Activated CD4-positive, alpha-beta memory T cell treated with anti-CD3 and anti-CD28 coated beads for 36 hours (primary cell): ENCODE data around the gene KCTD5. TPM values are rescaled to one million over a fixed set of nuclear protein-coding genes. Genes with fewer than 3 reads are reported as not detected.

ENCODE experiments used
- CTCF ChIA-PET: fragments of 350-600 bp; sonication (Branson Sonifier 250); formaldehyde crosslinking; loops from one replicate; lab custom pipeline; 2021; ENCODE audit warnings: antibody characterized with exemption, inconsistent platforms; lab: Charles Lee
- POLR2A ChIA-PET: fragments of 350-600 bp; sonication (Branson Sonifier 250); formaldehyde crosslinking; loops from one replicate; lab custom pipeline; 2021; ENCODE audit warnings: antibody characterized with exemption; lab: Charles Lee
- DNase-seq: peaks from one replicate; pipeline ENCODE4 v3.0.0-alpha.2; 2020
- H3K27ac Mint-ChIP-seq: one replicate; pipeline ENCODE4 v1.8.0; 2021; ENCODE audit warnings: mixed read lengths
- H3K27me3 Mint-ChIP-seq: one replicate; pipeline ENCODE4 v1.8.0; 2021; ENCODE audit warnings: mixed read lengths
- H3K36me3 Mint-ChIP-seq: one replicate; pipeline ENCODE4 v1.8.0; 2021; ENCODE audit warnings: mixed read lengths
- H3K4me1 Mint-ChIP-seq: one replicate; pipeline ENCODE4 v1.8.0; 2021; ENCODE audit warnings: low read depth, mixed read lengths
- H3K4me3 Mint-ChIP-seq: one replicate; pipeline ENCODE4 v1.8.0; 2021; ENCODE audit warnings: mild to moderate bottlenecking, mixed read lengths
- H3K9me3 Mint-ChIP-seq: one replicate; pipeline ENCODE4 v1.8.0; 2021; ENCODE audit warnings: mixed read lengths
- intact Hi-C: fragments of 100-400 bp; cut with micrococcal nuclease; formaldehyde crosslinking; loops from one replicate; pipeline ENCODE4 v1.15.1; 2023
- total RNA-seq, 2 experiments: library from RNA; stranded (reverse); gene quantifications; one replicate each; pipeline ENCODE4 v1.2.3, GENCODE V29; 2021

KCTD5 gene
- total RNA-seq, 2 experiments from 2014 or later: 61.8 to 62.7 TPM

- H3K27ac Mint-ChIP-seq: no peak overlapping the region
- intact Hi-C loops: no loop called here
- peaks cover 21% of the 10 kb centered on the region for H3K36me3 Mint-ChIP-seq
- H3K27me3 Mint-ChIP-seq: no peaks in the 10 kb centered on the region
- ChIA-PET CTCF (interaction anchor here (0.7 kb wide), 1 partner anchor 227 kb away, joined by 3 read pairs; no protein-coding TSS in a partner anchor), POLR2A (no interaction called here)
- peaks cover 3% of the 10 kb centered on the region for H3K4me1 Mint-ChIP-seq
- no peak for DNase-seq
- H3K4me3 Mint-ChIP-seq: no peak overlapping the region
- H3K9me3 Mint-ChIP-seq: no peaks in the 10 kb centered on the region
Measured at GRCh38 chr16:2699791-2700600, 17.7 kb downstream of the KCTD5 start.

- H3K36me3 Mint-ChIP-seq: peaks cover 21% of the 10 kb centered on the region
- H3K4me3 Mint-ChIP-seq: no peak overlapping the region
- no peak overlapping the region for H3K27ac Mint-ChIP-seq
- H3K4me1 Mint-ChIP-seq: peaks cover 3% of the 10 kb centered on the region
- H3K27me3 Mint-ChIP-seq: no peaks in the 10 kb centered on the region
- ChIA-PET CTCF (interaction anchor here (0.7 kb wide), 1 partner anchor 226 kb away, joined by 3 read pairs; no protein-coding TSS in a partner anchor), POLR2A (no interaction called here)
- no peaks in the 10 kb centered on the region for H3K9me3 Mint-ChIP-seq
- intact Hi-C loops: no loop called here
- DNase-seq: no peak
Measured at GRCh38 chr16:2700786-2701185, 18.5 kb downstream of the KCTD5 start.

GRCh38 chr16:2701272-2701671, 18.9 kb downstream of the KCTD5 start:
- ChIA-PET POLR2A (no interaction called here), CTCF (no interaction called here)
- DNase-seq: no peak
- Mint-ChIP-seq H3K9me3 (no peaks in the 10 kb centered on the region), H3K4me1 (peaks cover 3% of the 10 kb centered on the region), H3K27ac (no peak overlapping the region), H3K27me3 (no peaks in the 10 kb centered on the region), H3K36me3 (peaks cover 21% of the 10 kb centered on the region), H3K4me3 (no peak overlapping the region)
- intact Hi-C loops: no loop called here

GRCh38 chr16:2701713-2702437, 19.6 kb downstream of the KCTD5 start:
- H3K4me3 Mint-ChIP-seq: no peak overlapping the region
- CTCF ChIA-PET: no interaction called here
- peaks cover 2% of the 10 kb centered on the region for H3K4me1 Mint-ChIP-seq
- H3K36me3 Mint-ChIP-seq: peaks cover 18% of the 10 kb centered on the region
- no peaks in the 10 kb centered on the region for H3K9me3 Mint-ChIP-seq
- POLR2A ChIA-PET: no interaction called here
- intact Hi-C loops: no loop called here
- no peaks in the 10 kb centered on the region for H3K27me3 Mint-ChIP-seq
- no peak for DNase-seq
- H3K27ac Mint-ChIP-seq: no peak overlapping the region

GRCh38 chr16:2702438-2702825, 20.1 kb downstream of the KCTD5 start:
- H3K9me3 Mint-ChIP-seq: no peaks in the 10 kb centered on the region
- DNase-seq: no peak
- POLR2A ChIA-PET: no interaction called here
- CTCF ChIA-PET: no interaction called here
- H3K27ac Mint-ChIP-seq: no peak overlapping the region
- no peaks in the 10 kb centered on the region for H3K4me1 Mint-ChIP-seq
- H3K27me3 Mint-ChIP-seq: no peaks in the 10 kb centered on the region
- H3K36me3 Mint-ChIP-seq: peaks cover 14% of the 10 kb centered on the region
- no peak overlapping the region for H3K4me3 Mint-ChIP-seq
- intact Hi-C loops: no loop called here

GRCh38 chr16:2702871-2703745, 20.8 kb downstream of the KCTD5 start:
- H3K9me3 Mint-ChIP-seq: no peaks in the 10 kb centered on the region
- ChIA-PET POLR2A (no interaction called here), CTCF (interaction anchor here (1.3 kb wide), 1 partner anchor 165 kb away, joined by 4 read pairs; no protein-coding TSS in a partner anchor)
- H3K4me1 Mint-ChIP-seq: no peaks in the 10 kb centered on the region
- H3K36me3 Mint-ChIP-seq: peaks cover 12% of the 10 kb centered on the region
- no peak for DNase-seq
- H3K27ac Mint-ChIP-seq: no peak overlapping the region
- H3K4me3 Mint-ChIP-seq: no peak overlapping the region
- H3K27me3 Mint-ChIP-seq: no peaks in the 10 kb centered on the region
- intact Hi-C loops: no loop called here

- Mint-ChIP-seq H3K27ac (no peak overlapping the region), H3K4me1 (no peaks in the 10 kb centered on the region), H3K4me3 (no peak overlapping the region), H3K9me3 (no peaks in the 10 kb centered on the region), H3K36me3 (peaks cover 15% of the 10 kb centered on the region), H3K27me3 (no peaks in the 10 kb centered on the region)
- ChIA-PET POLR2A (no interaction called here), CTCF (interaction anchor here (1.3 kb wide), 1 partner anchor 164 kb away, joined by 4 read pairs; no protein-coding TSS in a partner anchor)
- no peak for DNase-seq
- intact Hi-C loops: no loop called here
Measured at GRCh38 chr16:2704166-2704982, 22.1 kb downstream of the KCTD5 start.

- ChIA-PET CTCF (no interaction called here), POLR2A (no interaction called here)
- Mint-ChIP-seq H3K4me1 (no peaks in the 10 kb centered on the region), H3K4me3 (no peak overlapping the region), H3K27me3 (no peaks in the 10 kb centered on the region), H3K36me3 (peaks cover 13% of the 10 kb centered on the region), H3K9me3 (no peaks in the 10 kb centered on the region), H3K27ac (no peak overlapping the region)
- DNase-seq: no peak
- intact Hi-C loops: no loop called here
Measured at GRCh38 chr16:2704983-2705275, 22.6 kb downstream of the KCTD5 start.

- ChIA-PET CTCF (no interaction called here), POLR2A (no interaction called here)
- DNase-seq: no peak
- no peak overlapping the region for H3K27ac Mint-ChIP-seq
- peaks cover 14% of the 10 kb centered on the region for H3K36me3 Mint-ChIP-seq
- intact Hi-C loops: no loop called here
- H3K4me3 Mint-ChIP-seq: no peak overlapping the region
- no peaks in the 10 kb centered on the region for H3K9me3 Mint-ChIP-seq
- H3K27me3 Mint-ChIP-seq: no peaks in the 10 kb centered on the region
- H3K4me1 Mint-ChIP-seq: no peaks in the 10 kb centered on the region
Measured at GRCh38 chr16:2705351-2705750, 23.0 kb downstream of the KCTD5 start.

GRCh38 chr16:2706085-2706484, 23.8 kb downstream of the KCTD5 start:
- intact Hi-C loops: no loop called here
- POLR2A ChIA-PET: no interaction called here
- no peak overlapping the region for H3K27ac Mint-ChIP-seq
- no peaks in the 10 kb centered on the region for H3K9me3 Mint-ChIP-seq
- CTCF ChIA-PET: no interaction called here
- no peak overlapping the region for H3K4me3 Mint-ChIP-seq
- H3K4me1 Mint-ChIP-seq: no peaks in the 10 kb centered on the region
- peaks cover 14% of the 10 kb centered on the region for H3K36me3 Mint-ChIP-seq
- no peak for DNase-seq
- no peaks in the 10 kb centered on the region for H3K27me3 Mint-ChIP-seq

GRCh38 chr16:2706611-2707311, 24.4 kb downstream of the KCTD5 start:
- H3K27ac Mint-ChIP-seq: no peak overlapping the region
- H3K27me3 Mint-ChIP-seq: no peaks in the 10 kb centered on the region
- H3K4me3 Mint-ChIP-seq: no peak overlapping the region
- peaks cover 14% of the 10 kb centered on the region for H3K36me3 Mint-ChIP-seq
- no peaks in the 10 kb centered on the region for H3K9me3 Mint-ChIP-seq
- intact Hi-C loops: no loop called here
- H3K4me1 Mint-ChIP-seq: no peaks in the 10 kb centered on the region
- POLR2A ChIA-PET: no interaction called here
- DNase-seq: no peak
- CTCF ChIA-PET: no interaction called here
